GM12892 (cell line): ENCODE data around the gene DTWD1.
"Not testable (repeated sequence)": the region's sequence is repeated elsewhere in the genome, so short reads cannot be mapped to it uniquely, and the experiment has no call there.

Experiments used
- DNase-seq: peaks from one replicate; pipeline ENCODE4 v3.0.0; 2011; ENCODE audit not compliant: insufficient read length
- FAIRE-seq: peaks from 2 replicates; lab custom pipeline; 2011; peaks lifted over from hg19 to GRCh38; lab: Jason Lieb, UNC
- POLR2A ChIP-seq: IDR thresholded peaks from 2 replicates; pipeline ENCODE4 v1.6.1; 2011; ENCODE audit warnings: low read depth, low read length, control low read depth
- POLR2AphosphoS5 ChIP-seq: IDR thresholded peaks from 2 replicates; pipeline ENCODE4 v1.6.1; 2011; ENCODE audit warnings: low read depth, low read length, control low read depth
- TAF1 ChIP-seq: IDR thresholded peaks from 2 replicates; pipeline ENCODE4 v1.6.1; 2011; ENCODE audit warnings: low read depth, mild to moderate bottlenecking, control low read depth, low read length, borderline replicate concordance

DTWD1 gene

DNA sequence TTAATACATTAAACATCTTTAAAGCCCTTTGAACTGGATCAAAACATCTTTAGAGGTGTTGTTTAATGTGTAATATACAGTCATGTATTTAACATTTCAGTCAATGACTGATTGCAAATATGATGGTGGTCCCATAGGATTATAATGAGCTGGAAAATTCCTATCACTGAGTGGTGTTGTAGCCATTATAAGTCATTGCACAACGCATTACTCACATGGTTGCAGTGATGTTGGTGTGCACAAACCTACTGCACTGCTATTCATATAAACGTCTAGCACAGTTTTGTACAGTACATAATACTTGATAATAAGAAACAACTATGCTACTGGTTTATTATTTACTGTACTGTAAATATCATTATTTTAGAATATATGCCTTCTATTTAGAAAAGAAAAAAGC, 75.6 kb downstream of the DTWD1 start:
- no peak for FAIRE-seq
- DNase-seq = no peak
- TF ChIP-seq POLR2AphosphoS5 (no peak), POLR2A (no peak), TAF1 (no peak)

DNA sequence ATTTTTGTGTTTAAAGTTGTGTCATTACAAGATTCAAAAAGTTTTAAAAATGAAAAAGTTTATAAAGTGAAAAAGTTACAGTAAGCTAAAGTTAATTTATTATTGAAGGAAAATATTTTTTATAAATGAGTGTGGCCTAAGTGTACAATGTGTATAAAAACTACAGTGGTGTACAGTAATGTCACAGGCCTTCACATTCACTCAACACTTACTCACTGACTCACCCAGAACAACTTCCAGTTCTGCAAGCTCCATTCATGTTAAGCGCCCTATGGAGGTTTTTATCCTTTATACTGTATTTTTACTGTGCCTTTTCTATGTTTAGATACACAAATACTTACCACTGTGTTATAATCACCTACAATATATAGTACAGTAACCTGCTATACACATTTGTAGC, 76.3 kb downstream of the DTWD1 start:
- no peak for DNase-seq
- no peak for TF ChIP-seq POLR2AphosphoS5
- no peak for TF ChIP-seq TAF1
- no peak for TF ChIP-seq POLR2A
- no peak for FAIRE-seq

DNA sequence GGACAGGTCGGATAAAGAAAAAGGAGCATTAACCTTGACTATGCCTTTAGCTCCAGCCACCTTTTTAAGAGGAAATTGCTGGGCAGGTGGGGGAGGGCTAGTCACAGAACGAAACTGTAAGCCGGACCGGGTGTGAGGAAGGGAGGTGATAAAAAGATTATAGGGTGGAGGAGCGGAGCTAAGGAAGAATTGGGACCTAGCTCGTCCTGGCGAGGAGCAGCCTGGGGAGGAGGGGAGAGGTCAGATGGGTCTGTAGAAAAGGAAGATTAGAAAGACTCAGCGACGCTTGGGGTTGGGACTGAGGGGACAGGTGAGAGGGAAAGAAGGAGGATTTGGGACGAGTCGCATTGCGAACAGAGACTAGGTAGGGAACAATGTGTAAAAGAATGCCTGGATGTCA, 82.1 kb downstream of the DTWD1 start:
- not testable (repeated sequence) for FAIRE-seq, DNase-seq
